ENCODE data around the gene SRRD. TPM values are rescaled to one million over a fixed set of nuclear protein-coding genes. Genes with fewer than 3 reads are reported as not detected.

The SRRD gene
- total RNA-seq, 4 donors from 2014 or later: 11.2 to 16.3 (median 14.1) TPM

GRCh38 chr22:26481112-26481693 is 2.5 kb upstream of the SRRD start:
- Histone ChIP-seq H3K4me1 (peaks cover 66% of the 10 kb centered on the region), H3K27me3 (no peaks in the 10 kb centered on the region), H3K4me3 (peak overlapping the region; percentile 35), H3K27ac (peak overlapping the region; percentile 95), H3K9me3 (no peaks in the 10 kb centered on the region), H3K36me3 (peaks cover 12% of the 10 kb centered on the region)
- DNase-seq (ENCODE audit: low spot score in 2 of 2): no peak
- WGBS: 50% methylated on average over 6 of the region's 6 CpGs
- TF ChIP-seq EP300 (IDR thresholded peaks at IDR 0.05) (no peak), POLR2A (IDR thresholded peaks at IDR 0.05) (no peak), CTCF (IDR thresholded peaks at IDR 0.05) (no peak), POLR2AphosphoS5 (IDR thresholded peaks at IDR 0.05) (no peak)

GRCh38 chr22:26481694-26482093 is 2.0 kb upstream of the SRRD start:
- Histone ChIP-seq H3K27me3 (no peaks in the 10 kb centered on the region), H3K4me1 (peaks cover 66% of the 10 kb centered on the region), H3K36me3 (peaks cover 7% of the 10 kb centered on the region), H3K27ac (peak overlapping the region; percentile 95), H3K4me3 (peak overlapping the region; percentile 7), H3K9me3 (no peaks in the 10 kb centered on the region)
- DNase-seq (ENCODE audit: low spot score in 2 of 2): no peak
- WGBS: 56% methylated on average over 4 of the region's 4 CpGs
- no peak for TF ChIP-seq POLR2AphosphoS5 (IDR thresholded peaks at IDR 0.05)
- no peak for TF ChIP-seq CTCF (IDR thresholded peaks at IDR 0.05)
- TF ChIP-seq POLR2A (IDR thresholded peaks at IDR 0.05): no peak
- TF ChIP-seq EP300 (IDR thresholded peaks at IDR 0.05): no peak

GRCh38 chr22:26482161-26482560 is 1.5 kb upstream of the SRRD start:
- DNase-seq (ENCODE audit: low spot score in 2 of 2): no peak
- Histone ChIP-seq H3K36me3 (peaks cover 5% of the 10 kb centered on the region), H3K27me3 (no peaks in the 10 kb centered on the region), H3K9me3 (no peaks in the 10 kb centered on the region), H3K4me1 (peaks cover 66% of the 10 kb centered on the region), H3K4me3 (peak overlapping the region; percentile 67), H3K27ac (peak overlapping the region; percentile 95)
- no peak for TF ChIP-seq POLR2A (IDR thresholded peaks at IDR 0.05)
- TF ChIP-seq POLR2AphosphoS5 (IDR thresholded peaks at IDR 0.05): no peak
- TF ChIP-seq EP300 (IDR thresholded peaks at IDR 0.05): no peak
- TF ChIP-seq CTCF (IDR thresholded peaks at IDR 0.05): no peak
- 38% methylated on average over 5 of the region's 5 CpGs for WGBS

GRCh38 chr22:26483043-26483438 is 636 bp upstream of the SRRD start:
- no peaks in the 10 kb centered on the region for H3K9me3 ChIP-seq
- H3K4me1 ChIP-seq: peaks cover 66% of the 10 kb centered on the region
- no peaks in the 10 kb centered on the region for H3K27me3 ChIP-seq
- DNase-seq (ENCODE audit: low spot score in 2 of 2): no peak
- H3K4me3 ChIP-seq: peak overlapping the region; percentile 67
- peaks cover 10% of the 10 kb centered on the region for H3K36me3 ChIP-seq
- 5% methylated on average over 7 of the region's 7 CpGs for WGBS
- TF ChIP-seq EP300 (IDR thresholded peaks at IDR 0.05): no peak
- TF ChIP-seq CTCF (IDR thresholded peaks at IDR 0.05): no peak
- TF ChIP-seq POLR2AphosphoS5 (IDR thresholded peaks at IDR 0.05): no peak
- no peak for TF ChIP-seq POLR2A (IDR thresholded peaks at IDR 0.05)
- H3K27ac ChIP-seq: peak overlapping the region; percentile 95

GRCh38 chr22:26484360-26484706 is 656 bp downstream of the SRRD start:
- Histone ChIP-seq H3K4me3 (peak overlapping the region; percentile 67), H3K4me1 (peaks cover 57% of the 10 kb centered on the region), H3K27ac (peak overlapping the region; percentile 95), H3K36me3 (peaks cover 23% of the 10 kb centered on the region), H3K27me3 (no peaks in the 10 kb centered on the region), H3K9me3 (no peaks in the 10 kb centered on the region)
- TF ChIP-seq POLR2A (IDR thresholded peaks at IDR 0.05): no peak
- TF ChIP-seq EP300 (IDR thresholded peaks at IDR 0.05): no peak
- no peak for TF ChIP-seq POLR2AphosphoS5 (IDR thresholded peaks at IDR 0.05)
- TF ChIP-seq CTCF (IDR thresholded peaks at IDR 0.05): no peak
- no peak for DNase-seq (ENCODE audit: low spot score in 2 of 2)
- 5% methylated on average over 6 of the region's 6 CpGs for WGBS

Data from suprapubic skin (tissue), 4 donors.